DND-41 (cell line): ENCODE measurements around the gene PCSK9.

Experiments
- CTCF ChIP-seq: IDR thresholded peaks from 2 replicates; pipeline ENCODE4 v1.5.1; 2012; ENCODE audit warnings: borderline replicate concordance, low read length, moderate library complexity, mild to moderate bottlenecking; ENCODE audit not compliant: poor library complexity, severe bottlenecking; ENCODE audit errors: extremely low read depth
- EZH2 ChIP-seq: IDR thresholded peaks from 3 replicates; pipeline ENCODE4 v1.6.1; 2012; ENCODE audit warnings: borderline replicate concordance, low read depth, mild to moderate bottlenecking, moderate library complexity, low read length, inconsistent platforms; ENCODE audit not compliant: severe bottlenecking

GRCh38 chr1:55078470-55078869, 39.1 kb downstream of the PCSK9 start:
- no peak for TF ChIP-seq CTCF
- TF ChIP-seq EZH2 = no peak
